GM12891 (cell line): ENCODE data around the gene GSAP.
A peak's percentile ranks its signal among the peaks of the same experiment; 100 is the strongest.
"Not testable (repeated sequence)": the region's sequence is repeated elsewhere in the genome, so short reads cannot be mapped to it uniquely, and the experiment has no call there.

Source experiments
- DNase-seq: peaks from one replicate; pipeline ENCODE4 v3.0.0; 2011; ENCODE audit warnings: low spot score; ENCODE audit not compliant: insufficient read length
- FAIRE-seq: peaks from 2 replicates; lab custom pipeline; 2011; peaks lifted over from hg19 to GRCh38; lab: Jason Lieb, UNC
- PAX5 ChIP-seq: IDR thresholded peaks from 2 replicates; pipeline ENCODE4 v1.6.1; 2011; ENCODE audit warnings: low read length, moderate library complexity, mild to moderate bottlenecking; ENCODE audit not compliant: insufficient read depth, severe bottlenecking
- POLR2A ChIP-seq: IDR thresholded peaks from 2 replicates; pipeline ENCODE4 v1.6.1; 2011; ENCODE audit warnings: low read depth, low read length, control low read depth
- POLR2AphosphoS5 ChIP-seq: IDR thresholded peaks from 2 replicates; pipeline ENCODE4 v1.6.1; 2011; ENCODE audit warnings: low read depth, low read length, control low read depth
- POU2F2 ChIP-seq: IDR thresholded peaks from 2 replicates; pipeline ENCODE4 v1.6.1; 2011; ENCODE audit warnings: low read depth, mild to moderate bottlenecking, control low read depth, low read length, moderate library complexity
- SPI1 ChIP-seq: IDR thresholded peaks from 2 replicates; pipeline ENCODE4 v1.6.1; 2011; ENCODE audit warnings: low read depth, low read length, control low read depth
- TAF1 ChIP-seq: IDR thresholded peaks from 2 replicates; pipeline ENCODE4 v1.6.1; 2011; ENCODE audit warnings: low read depth, low read length, control low read depth

Gene GSAP

DNA sequence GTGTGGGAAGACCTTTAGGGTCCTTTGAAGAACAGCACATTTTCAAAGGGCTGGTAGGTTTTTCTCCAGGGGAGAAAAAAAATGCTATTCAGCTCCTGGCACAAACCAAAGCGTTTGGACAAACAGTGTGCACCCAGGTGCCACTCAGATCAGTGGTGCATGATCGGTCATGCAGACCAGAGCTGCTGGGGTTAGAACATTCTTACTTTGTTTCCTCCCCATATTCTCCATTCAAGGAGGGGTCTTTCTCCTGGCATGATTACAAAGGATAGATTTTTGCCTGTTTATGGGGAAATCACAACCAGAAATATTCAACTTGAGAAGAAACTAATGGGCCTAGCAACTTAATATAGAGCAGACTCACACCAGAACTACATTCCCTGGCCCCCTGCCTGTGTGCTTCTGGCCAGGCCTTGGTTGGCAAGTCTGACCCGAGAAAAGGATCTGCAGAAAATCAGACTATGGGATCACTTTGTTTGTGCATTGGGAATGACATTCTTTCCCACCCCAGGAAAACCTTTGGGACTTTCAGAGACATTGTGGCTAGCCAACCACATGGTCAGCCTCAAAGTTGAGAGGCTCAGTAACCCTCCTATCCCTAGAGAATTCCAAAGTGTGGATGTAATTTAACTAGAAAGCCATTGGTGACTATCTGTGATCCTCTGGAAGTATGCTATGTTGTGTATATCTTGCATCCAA is 134.2 kb downstream of the GSAP start:
- FAIRE-seq (peak; percentile 9), DNase-seq (no peak)
- no peak for TF ChIP-seq SPI1
- no peak for TF ChIP-seq POLR2AphosphoS5
- TF ChIP-seq PAX5 = no peak
- TF ChIP-seq POU2F2 = no peak
- no peak for TF ChIP-seq POLR2A
- no peak for TF ChIP-seq TAF1

DNA sequence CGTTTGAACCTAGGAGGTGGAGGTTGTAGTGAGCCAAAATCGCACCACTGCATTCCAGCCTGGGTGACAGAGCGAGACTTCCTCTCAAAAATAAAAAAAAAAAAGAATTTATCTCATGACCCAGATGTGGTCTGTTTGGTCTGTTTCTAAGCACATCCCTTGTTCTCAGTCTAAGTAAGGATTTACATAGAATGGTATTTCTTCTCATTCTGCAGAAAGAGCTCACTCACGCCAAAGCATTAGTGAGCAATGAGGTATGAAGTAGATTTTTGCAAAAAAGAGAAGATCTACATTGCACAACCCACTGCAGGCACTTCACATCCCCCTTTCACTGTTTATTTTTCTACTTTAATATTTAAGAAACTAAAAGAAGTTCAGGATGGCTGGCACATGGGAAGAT is 140.0 kb downstream of the GSAP start:
- FAIRE-seq (no peak), DNase-seq (no peak)
- no peak for TF ChIP-seq POLR2A
- TF ChIP-seq TAF1 = no peak
- no peak for TF ChIP-seq POU2F2
- TF ChIP-seq PAX5 = no peak
- TF ChIP-seq SPI1 = no peak
- no peak for TF ChIP-seq POLR2AphosphoS5

DNA sequence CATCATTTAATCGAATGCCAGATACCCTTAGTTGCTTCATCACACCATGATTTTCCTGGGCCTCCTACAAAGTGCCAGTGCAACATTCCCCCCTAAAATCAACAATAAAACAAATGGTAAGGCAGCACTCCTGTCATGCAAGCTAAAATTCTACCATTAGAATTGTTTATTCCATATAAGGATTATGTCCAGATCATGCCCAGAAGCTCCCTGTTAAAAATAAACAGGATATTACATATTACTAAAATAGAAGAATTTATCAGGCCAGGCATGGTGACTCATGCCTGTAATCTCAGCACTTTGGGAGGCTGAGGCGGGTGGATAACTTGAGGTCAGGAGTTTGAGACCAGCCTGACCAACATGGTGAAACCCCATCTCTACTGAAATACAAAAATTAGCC is 140.5 kb downstream of the GSAP start:
- not testable (repeated sequence) for FAIRE-seq, DNase-seq

DNA sequence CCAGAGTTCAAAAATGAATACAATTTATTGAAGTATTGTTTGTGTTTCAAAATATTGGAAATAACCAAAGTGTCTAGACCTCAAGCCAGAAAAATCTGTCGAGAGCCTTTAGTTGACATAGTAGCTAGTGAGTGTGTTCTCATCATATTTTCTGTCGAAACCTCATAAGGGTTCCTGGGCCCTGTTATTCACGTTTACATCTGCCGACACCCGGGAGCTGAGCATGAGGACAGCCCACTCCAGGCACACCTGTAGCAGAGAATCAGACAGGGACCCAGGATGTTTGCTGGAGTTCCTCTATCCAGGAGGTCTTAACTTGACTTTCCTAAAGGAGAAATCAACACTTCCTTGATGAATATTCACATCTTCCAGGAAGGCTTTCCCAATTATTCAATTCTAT is 144.4 kb downstream of the GSAP start:
- no peak for DNase-seq

DNA sequence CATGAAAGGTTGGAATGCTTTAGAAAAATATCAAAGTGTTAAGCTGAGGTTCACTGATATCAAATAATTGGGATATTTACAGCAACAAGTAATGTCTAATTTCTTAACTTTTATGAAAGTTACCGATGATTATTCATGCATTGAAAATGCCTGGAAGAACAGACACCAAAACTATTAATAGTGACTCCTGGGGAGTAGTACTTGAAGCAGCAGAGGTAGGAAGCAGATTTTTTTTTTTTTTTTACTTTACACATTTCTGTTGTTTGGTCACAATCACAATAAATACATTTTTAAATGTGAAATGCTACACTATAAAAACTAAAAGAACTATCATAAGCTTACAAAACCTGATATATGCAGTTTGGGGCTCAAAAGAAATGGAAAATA is 146.1 kb downstream of the GSAP start:
- DNase-seq = no peak
- no peak for FAIRE-seq
- no peak for TF ChIP-seq POLR2A
- TF ChIP-seq POLR2AphosphoS5 = no peak
- no peak for TF ChIP-seq TAF1
- TF ChIP-seq PAX5 = no peak
- TF ChIP-seq POU2F2 = no peak

More for the DNA sequence above, 144.4 kb downstream of the GSAP start:
- FAIRE-seq = no peak
- TF ChIP-seq SPI1 (no peak), POLR2A (no peak), POU2F2 (no peak), PAX5 (no peak), POLR2AphosphoS5 (no peak), TAF1 (no peak)

DNA sequence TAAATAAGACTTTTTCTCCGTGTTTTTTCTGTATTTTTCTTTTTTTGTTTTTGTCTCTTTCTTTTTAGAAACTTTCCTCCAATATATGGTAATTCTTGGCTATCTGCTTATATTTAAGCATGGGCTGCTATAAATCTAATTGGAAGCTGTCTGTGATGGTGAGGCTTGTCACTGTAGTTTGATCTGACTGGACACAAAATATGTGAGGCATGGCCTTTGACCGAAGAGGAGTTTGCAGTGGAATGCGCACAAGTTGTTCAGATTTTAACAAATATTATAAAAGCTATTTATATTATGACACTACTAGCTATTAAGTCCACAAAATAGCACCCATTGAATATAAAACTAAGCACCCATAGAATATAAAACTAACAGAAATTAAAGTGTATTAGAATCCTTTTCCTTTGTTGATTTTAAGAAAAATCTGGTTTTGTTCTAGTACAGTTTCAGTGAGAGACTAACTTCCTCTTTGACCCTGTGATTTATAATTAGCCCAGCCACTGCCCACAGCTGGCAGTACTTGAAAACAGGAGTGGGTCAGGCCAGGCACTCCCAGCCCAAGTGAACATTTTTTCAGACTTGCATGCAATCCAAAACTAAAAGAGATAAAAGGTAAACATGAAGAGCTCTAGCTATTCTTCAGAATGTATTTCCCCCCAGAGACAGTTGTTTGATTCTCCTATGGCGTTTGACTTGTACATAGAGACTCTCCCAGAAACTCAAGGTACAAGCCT is 146.6 kb downstream of the GSAP start:
- FAIRE-seq (peak; percentile 71), DNase-seq (no peak)
- TF ChIP-seq POLR2A (no peak), PAX5 (no peak), SPI1 (no peak)

DNA sequence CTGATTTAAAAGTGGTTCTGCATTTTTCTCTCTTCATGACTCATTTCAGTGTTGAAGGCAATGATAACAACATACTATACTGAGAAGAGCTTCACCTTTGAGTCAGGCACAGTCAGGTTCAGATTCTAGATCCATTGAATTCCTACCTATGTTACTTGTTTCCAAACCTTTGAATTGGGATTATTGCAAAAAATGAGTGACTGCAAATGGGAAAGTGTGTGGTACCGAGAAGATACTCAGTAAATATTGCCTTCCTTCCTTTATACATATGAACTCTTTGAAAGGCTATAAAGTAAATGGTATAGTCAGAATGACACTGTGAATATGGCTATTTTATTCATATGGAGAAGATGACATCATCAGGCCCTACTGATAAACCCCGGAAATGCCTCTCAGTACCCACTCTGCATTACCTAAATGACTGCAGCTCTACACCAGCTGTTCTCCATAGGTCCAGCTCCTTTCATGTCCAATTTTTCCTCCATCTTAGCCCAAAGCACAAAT is 149.8 kb downstream of the GSAP start:
- no peak for TF ChIP-seq TAF1
- TF ChIP-seq PAX5 = no peak
- TF ChIP-seq POLR2A = no peak
- peak; percentile 32; the same call in 1 of the 2 replicates for TF ChIP-seq SPI1
- TF ChIP-seq POLR2AphosphoS5 = no peak
- TF ChIP-seq POU2F2 = peak; percentile 38; the same call in 1 of the 2 replicates
- peak; percentile 25 for DNase-seq
- FAIRE-seq = peak; percentile 88

DNA sequence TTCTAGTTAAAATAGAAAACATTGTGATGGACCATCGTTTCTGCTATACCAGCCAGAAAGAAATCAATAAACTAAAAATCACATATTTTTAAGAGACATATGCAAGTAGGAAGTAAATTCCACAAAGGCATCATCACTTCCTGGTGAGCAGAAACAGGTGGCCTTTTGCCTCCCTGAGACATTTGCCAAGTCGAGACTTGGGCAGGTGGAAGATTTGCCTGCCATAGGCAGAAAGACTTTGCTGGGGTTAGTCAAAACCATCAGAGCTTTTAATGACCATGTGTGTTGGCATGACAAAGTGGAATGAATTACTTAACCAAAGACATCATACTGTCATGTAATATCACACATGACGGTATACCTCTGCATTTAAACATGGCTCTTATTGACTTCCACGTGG is 150.5 kb downstream of the GSAP start:
- no peak for TF ChIP-seq POLR2AphosphoS5
- no peak for TF ChIP-seq SPI1
- TF ChIP-seq POLR2A = no peak
- TF ChIP-seq TAF1 = no peak
- TF ChIP-seq POU2F2 = no peak
- TF ChIP-seq PAX5 = no peak
- no peak for DNase-seq
- FAIRE-seq = no peak

DNA sequence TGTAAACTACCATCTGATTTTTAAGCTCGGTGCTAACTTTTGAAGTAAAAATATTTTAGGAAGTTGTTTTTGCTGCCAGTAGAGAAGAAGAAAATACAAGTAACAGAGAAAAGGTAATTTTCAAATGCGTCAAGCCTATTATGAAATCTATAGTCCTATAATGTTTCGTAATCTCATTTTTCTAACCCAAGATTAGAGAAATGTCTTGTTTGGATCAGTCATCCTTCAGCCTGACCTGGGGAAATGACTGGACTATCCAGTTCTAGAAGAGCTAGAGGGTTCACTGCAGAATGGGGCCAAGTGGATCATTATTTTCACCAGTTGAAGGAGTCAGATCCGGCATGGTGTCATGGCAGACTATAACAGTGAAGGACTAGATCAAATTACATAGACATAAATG is 153.8 kb downstream of the GSAP start:
- FAIRE-seq = no peak
- no peak for DNase-seq
- TF ChIP-seq TAF1 (no peak), POLR2AphosphoS5 (no peak), PAX5 (no peak), POU2F2 (no peak), POLR2A (no peak), SPI1 (no peak)
